AG04450 (cell line): ENCODE measurements around the gene NME2. TPM values are rescaled to one million over a fixed set of nuclear protein-coding genes. Genes with fewer than 3 reads are reported as not detected.

Source experiments
- CTCF ChIA-PET: fragments of 300-600, 350-600 bp; formaldehyde crosslinking; extraction: SDS; loops from one replicate; lab custom pipeline; 2022; ENCODE audit warnings: antibody characterized with exemption, inconsistent platforms; lab: Charles Lee
- POLR2A ChIA-PET: fragments of 350-600 bp; formaldehyde crosslinking; extraction: SDS; loops from one replicate; lab custom pipeline; 2021; ENCODE audit warnings: antibody characterized with exemption, inconsistent platforms; lab: Yijun Ruan, JAX
- DNase-seq: peaks from one replicate; pipeline ENCODE4 v3.0.0-alpha.2; 2011; ENCODE audit warnings: low read depth, low spot score
- H3K27ac ChIP-seq: one replicate; pipeline ENCODE4 v1.5.1; 2012; ENCODE audit warnings: low read depth, low read length, control low read depth
- H3K27me3 ChIP-seq: one replicate; pipeline ENCODE4 v1.6.0; 2012; ENCODE audit warnings: low read length; ENCODE audit not compliant: control insufficient read depth, insufficient read depth
- H3K4me3 ChIP-seq: 2 replicates; pipeline ENCODE4 v1.5.1; 2011; ENCODE audit warnings: mild to moderate bottlenecking, low read depth, low read length, control low read depth
- H3K9me3 ChIP-seq: 2 replicates; pipeline ENCODE4 v1.5.1; 2012; ENCODE audit warnings: low read length; ENCODE audit not compliant: control insufficient read depth, insufficient read depth
- CTCF ChIP-seq: IDR thresholded peaks from 2 replicates; pipeline ENCODE4 v1.5.1; 2011; ENCODE audit warnings: low read depth, low read length, control low read depth, inconsistent platforms
- polyA plus RNA-seq: library from polyadenylated mRNA; depleted of rRNA; stranded (reverse); fragments of >200 nt; gene quantifications from 2 replicates; pipeline ENCODE4 v1.2.3, GENCODE V29; 2011

NME2 gene
- polyA plus RNA-seq, 1 experiment: 823 TPM

GRCh38 chr17:51128076-51128475, 38.1 kb upstream of the NME2 start:
- POLR2A ChIA-PET: no interaction called here

GRCh38 chr17:51132964-51133319, 33.3 kb upstream of the NME2 start:
- DNase-seq: no peak
- ChIA-PET CTCF (no interaction called here), POLR2A (no interaction called here)

More at GRCh38 chr17:51128076-51128475, 38.1 kb upstream of the NME2 start:
- DNase-seq: no peak
- CTCF ChIA-PET: interaction anchor here (1.1 kb wide), 1 partner anchor 25 kb away, joined by 7 read pairs; the partner anchor contains the start of gene NME1
- H3K4me3 ChIP-seq: no peak overlapping the region
- no peak for TF ChIP-seq CTCF
- H3K9me3 ChIP-seq: no peaks in the 10 kb centered on the region
- no peak overlapping the region for H3K27ac ChIP-seq
- no peaks in the 10 kb centered on the region for H3K27me3 ChIP-seq

GRCh38 chr17:51133365-51133764, 32.8 kb upstream of the NME2 start:
- Histone ChIP-seq H3K9me3 (no peaks in the 10 kb centered on the region), H3K27ac (no peak overlapping the region), H3K4me3 (no peak overlapping the region), H3K27me3 (no peaks in the 10 kb centered on the region)
- CTCF ChIA-PET: no interaction called here
- POLR2A ChIA-PET: no interaction called here
- TF ChIP-seq CTCF: no peak
- no peak for DNase-seq

More at GRCh38 chr17:51132964-51133319, 33.3 kb upstream of the NME2 start:
- Histone ChIP-seq H3K27ac (no peak overlapping the region), H3K4me3 (no peak overlapping the region), H3K9me3 (no peaks in the 10 kb centered on the region), H3K27me3 (no peaks in the 10 kb centered on the region)
- no peak for TF ChIP-seq CTCF

- no peak for DNase-seq
- no peak overlapping the region for H3K4me3 ChIP-seq
- TF ChIP-seq CTCF: no peak
- no peaks in the 10 kb centered on the region for H3K27me3 ChIP-seq
- ChIA-PET POLR2A (no interaction called here), CTCF (interaction anchor here (2.0 kb wide), 1 partner anchor 17 kb away, joined by 7 read pairs; the partner anchor contains the start of gene NME1)
- H3K27ac ChIP-seq: no peak overlapping the region
- H3K9me3 ChIP-seq: no peaks in the 10 kb centered on the region
Measured at GRCh38 chr17:51135956-51136355, 30.3 kb upstream of the NME2 start.

- CTCF ChIA-PET: interaction anchor here (0.7 kb wide), 1 partner anchor 10 kb away, joined by 4 read pairs; the partner anchor contains the start of gene NME1
Measured at GRCh38 chr17:51142597-51142996, 23.6 kb upstream of the NME2 start.

More at GRCh38 chr17:51142597-51142996, 23.6 kb upstream of the NME2 start:
- TF ChIP-seq CTCF: no peak
- H3K27me3 ChIP-seq: no peaks in the 10 kb centered on the region
- no peak overlapping the region for H3K4me3 ChIP-seq
- no peak overlapping the region for H3K27ac ChIP-seq
- POLR2A ChIA-PET: no interaction called here
- H3K9me3 ChIP-seq: no peaks in the 10 kb centered on the region
- no peak for DNase-seq
